GM21515 (cell line): ENCODE data around the gene ARHGAP44.

Experiments used
- ATAC-seq: cut with Tn5 transposase; IDR thresholded peaks from one replicate; pipeline ENCODE4 v1.9.1; 2021; ENCODE audit not compliant: unreplicated experiment

Gene ARHGAP44

DNA sequence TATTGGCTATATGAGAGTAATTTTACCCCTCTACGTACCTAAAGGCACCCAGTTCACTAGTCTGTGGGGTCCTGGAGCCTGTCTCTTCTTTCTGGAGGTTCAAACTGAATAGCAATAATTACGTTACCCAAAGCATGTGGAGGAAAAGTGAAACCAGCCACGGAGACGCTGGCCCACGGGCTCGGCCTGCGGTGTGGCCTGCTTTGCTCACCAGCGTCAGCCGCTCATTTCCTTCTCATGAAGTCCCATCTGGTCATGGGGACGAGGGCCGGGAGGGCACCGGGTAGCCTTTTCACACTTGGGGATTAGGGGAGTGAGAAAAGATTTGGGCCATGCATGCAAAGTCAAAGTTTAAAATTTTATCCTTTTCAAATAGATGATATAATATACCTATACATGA lies 201.6 kb downstream of the ARHGAP44 start:
- no peak for ATAC-seq

DNA sequence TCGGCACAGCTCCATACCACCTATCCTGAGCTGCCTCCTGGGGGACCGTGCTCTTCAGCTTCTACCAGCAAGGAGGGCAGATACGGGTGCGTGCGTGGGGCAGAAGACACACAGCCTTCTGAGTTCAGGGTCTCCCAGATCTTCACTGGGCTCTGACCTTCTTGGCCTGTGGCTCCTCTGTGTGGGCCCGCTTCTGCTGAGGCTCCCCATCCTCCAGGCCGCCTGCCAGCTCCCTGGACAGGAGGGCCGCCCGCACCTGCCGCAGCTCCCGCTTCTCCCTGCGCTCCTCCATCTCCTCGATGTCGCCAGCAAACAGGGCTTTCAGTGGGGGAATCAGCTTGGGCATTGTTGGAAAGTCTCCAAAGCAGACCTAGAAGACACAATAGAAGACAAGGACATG lies 203.4 kb downstream of the ARHGAP44 start:
- ATAC-seq: no peak

DNA sequence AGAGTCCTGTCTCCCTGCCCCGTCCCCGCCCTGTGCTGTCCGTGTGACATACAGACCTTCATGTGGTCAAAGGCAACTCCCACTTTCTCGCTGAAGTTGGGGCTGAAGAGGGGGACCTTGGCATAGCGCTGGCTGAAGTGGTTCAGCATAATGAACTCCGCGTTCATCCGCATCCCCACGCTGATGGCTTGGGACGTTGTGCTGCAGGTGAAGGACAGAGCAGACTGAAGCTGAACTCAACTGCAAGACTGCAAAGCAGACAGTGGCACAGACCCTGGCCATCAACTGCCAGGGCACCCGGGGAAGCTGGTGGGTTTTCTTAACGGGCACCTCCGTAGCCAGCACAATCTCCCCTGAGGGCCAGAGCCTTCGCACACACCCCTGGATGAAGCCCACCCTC lies 204.3 kb downstream of the ARHGAP44 start:
- ATAC-seq: no peak

DNA sequence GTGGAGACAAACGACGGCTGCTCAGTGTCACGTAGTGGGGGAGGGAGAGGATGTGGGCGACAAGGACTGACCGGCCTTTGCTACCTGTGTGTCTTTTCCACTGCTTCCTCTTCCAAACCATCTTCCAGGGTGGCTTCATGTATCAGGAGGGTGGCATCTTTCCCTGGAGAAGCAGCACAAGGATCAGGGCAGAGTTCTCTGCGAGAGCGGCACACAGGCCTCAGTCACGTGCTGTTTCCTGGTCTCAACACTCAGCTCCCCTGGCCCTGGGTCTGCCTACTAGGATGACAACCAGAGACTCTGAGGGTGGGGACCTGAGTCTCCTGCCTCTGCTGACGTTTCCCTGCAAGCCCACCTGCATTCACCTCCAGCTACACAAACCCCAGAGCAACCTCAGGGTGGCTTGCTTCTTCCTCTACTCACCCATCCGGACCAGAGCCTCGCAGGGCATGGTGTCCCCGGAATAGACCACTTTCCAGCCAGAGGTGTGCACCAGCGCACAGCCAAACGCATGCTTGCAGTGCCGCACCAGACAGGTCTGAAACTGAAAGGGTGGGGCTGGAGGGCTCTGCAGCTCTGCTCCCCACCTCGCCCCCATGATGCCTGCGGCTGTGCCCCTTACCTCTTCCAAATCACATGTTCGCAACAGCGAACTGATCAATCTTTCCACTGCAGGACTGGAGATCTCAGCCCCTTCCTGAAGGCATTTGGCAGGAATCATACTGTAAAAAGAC lies 205.2 kb downstream of the ARHGAP44 start:
- no peak for ATAC-seq

DNA sequence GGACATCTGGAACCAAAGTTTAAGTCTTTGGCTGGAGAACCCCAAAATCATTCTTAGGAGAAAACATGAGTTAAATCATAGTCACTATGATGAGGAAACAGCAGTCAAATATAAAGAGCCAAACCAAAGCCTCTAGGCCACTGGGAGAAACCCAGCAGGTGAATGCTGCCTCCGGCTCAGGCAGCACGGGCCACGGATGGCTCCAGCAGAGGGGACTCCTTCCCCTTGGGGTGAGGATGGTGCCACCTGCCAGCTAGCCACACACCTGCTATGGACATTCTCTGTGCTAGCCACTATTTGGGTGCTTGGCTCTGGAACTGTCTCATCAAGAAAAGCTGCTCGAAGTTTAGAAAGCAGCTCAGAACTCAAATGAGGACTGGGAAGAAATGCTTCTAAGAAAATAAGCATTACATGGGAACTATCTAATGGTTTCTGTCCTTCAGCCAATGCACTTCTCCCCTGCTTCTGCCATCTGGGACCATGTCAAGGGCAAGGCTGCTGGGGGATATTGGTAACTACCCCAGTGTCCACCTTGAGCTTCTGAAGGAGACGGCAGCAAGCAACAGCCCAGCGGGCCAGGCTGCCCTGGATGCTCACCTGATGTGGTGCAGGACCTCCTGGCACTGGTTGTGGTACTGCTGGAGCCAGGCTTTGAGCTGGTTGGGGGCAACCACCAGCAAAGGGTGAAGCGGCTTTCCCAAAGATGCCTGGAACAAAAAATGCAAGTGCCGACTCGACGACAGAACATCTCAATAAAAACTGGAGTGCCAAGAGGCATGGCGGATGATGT lies 206.0 kb downstream of the ARHGAP44 start:
- ATAC-seq: no peak

DNA sequence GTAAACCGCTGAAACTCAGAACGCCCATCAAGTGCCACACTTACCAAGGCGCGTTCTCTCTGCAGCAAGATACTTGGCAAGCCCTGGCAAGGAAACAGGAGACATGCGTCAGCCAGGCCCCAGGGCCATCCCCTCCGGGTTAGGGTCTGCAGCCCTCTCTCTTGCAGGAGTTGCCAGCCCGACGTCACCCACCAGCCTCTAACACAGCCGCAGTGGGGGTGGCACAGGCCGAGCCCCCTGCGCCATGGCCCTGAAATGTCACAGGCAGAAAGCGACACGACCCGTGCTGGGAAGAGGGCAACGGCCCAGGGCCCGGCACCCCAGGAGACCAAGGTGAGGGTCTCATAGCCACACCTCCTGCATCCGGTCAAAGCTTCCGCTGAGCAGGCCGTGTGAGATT lies 206.6 kb downstream of the ARHGAP44 start:
- ATAC-seq: no peak

DNA sequence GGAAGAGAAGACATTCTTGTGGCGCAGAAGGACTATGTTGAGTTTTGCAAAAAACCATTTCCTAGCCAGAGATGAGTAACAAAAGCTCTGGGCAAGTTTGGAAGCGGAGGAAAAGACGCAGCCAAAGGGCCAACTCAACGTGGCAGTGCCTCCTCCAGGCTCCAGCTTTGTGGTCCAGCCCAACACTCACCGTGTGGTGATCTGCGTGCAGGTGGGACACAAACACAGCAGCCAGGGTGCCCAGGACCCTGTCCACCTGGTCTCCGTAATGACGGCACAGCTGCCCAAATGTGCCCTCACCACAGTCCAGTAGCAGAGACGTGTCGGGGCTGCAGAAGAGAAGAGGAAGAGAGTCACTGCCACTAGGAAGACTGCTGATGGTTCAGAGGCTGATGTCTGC lies 207.1 kb downstream of the ARHGAP44 start:
- no peak for ATAC-seq

DNA sequence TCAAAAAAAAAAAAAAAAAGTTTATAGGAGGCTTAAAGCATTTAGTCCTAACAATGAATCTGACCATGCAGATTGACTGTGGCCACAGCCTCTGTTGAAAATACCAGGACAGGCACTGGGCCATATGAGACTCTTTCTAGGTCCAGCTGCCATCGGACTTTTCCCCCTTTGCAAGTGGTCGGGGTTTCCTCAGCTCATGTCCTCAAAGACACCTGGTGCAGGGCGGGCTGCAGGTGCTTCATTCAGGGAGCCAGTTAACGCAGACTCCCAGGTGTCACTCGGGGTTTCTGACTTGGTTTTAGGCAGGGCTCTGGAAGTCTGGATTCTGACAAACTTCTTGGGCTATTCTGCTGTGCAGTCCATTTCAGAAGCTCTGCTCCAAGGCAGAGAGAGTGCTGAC lies 207.6 kb downstream of the ARHGAP44 start:
- no peak for ATAC-seq

DNA sequence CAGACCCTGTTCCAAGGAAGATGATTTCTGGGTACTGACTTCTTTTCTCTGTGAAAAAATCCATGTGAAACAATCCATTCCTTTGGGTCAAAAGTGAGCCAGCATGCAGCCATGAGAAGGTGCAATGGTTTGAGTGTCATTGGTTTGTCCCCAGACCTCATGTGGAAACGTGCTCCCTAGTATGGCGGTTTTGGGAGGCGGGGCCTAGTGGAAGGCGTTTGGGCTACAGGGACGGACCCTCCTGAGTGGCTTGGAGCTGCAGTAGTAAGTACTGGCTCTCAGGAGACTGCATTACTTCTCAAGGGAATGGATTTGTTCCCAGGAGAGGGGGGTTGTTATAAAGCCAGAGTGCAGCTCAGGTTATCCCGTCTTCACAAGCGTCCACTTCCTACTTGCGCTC lies 209.2 kb downstream of the ARHGAP44 start:
- ATAC-seq: no peak

DNA sequence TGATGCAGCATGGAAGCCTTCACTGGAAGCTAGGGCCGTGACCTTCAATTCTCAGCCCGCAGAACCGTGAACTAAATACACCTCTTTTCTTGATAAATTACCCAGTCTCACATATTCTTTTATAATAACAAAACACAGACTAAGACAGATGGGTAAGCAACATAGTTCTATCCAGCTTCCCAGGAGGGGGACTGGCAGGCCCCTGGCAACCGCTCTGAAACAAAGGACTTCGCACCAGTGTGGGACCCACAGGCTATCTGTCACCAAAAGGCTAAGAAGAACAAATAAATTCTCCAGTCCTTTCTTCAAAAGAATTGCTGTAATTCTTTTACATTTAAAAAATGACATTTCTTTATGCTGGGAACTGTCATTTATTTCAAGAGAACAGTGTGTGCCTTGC lies 209.6 kb downstream of the ARHGAP44 start:
- no peak for ATAC-seq

DNA sequence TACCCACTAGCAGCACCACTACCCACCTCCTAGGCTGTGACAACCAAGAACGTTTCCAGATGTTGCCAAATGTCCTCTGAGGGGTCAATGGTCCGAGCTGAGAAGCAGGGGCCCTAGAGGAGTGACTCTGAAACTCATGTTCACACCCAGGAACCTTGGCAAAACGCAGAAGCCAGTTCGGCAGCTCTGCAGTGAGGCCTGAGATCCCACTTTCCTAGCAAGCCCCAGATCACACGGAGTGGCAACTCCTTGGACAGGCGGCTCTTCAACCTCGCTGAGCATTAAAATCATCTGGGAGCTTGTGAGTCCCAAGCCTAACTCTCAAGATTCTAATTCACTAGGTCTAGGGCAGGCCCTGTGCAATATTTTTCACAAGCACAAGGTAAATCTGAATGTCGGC lies 211.3 kb downstream of the ARHGAP44 start:
- ATAC-seq: no peak

DNA sequence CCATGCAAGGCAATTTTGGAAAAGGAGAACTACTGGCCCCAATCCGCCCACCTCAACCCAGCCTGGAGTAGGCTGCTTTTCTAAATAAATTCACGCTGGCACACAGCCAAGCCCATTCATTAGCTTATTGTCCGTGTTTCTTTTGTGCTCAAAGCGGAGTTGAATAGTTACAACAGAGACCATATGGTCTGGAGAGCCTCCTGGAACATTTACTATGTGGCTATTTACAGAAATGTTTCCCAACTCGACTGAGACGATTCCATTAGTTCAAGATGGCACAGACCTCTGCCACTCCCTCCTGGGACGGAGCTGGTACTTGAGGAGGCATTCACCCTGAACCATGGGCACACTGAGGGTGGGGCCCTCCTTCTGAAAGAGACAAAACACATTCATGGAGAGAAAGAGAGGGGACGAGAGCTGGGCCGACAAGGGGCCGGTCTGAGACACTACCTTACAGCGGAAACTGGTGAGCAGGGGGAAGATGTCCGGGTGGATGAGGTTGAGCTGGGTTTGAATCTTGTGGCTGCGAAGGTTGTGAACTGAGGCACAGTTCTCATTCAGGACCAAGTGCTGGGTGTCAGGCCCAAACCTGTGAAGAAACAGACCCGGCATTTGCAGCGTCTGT lies 212.8 kb downstream of the ARHGAP44 start:
- no peak for ATAC-seq

DNA sequence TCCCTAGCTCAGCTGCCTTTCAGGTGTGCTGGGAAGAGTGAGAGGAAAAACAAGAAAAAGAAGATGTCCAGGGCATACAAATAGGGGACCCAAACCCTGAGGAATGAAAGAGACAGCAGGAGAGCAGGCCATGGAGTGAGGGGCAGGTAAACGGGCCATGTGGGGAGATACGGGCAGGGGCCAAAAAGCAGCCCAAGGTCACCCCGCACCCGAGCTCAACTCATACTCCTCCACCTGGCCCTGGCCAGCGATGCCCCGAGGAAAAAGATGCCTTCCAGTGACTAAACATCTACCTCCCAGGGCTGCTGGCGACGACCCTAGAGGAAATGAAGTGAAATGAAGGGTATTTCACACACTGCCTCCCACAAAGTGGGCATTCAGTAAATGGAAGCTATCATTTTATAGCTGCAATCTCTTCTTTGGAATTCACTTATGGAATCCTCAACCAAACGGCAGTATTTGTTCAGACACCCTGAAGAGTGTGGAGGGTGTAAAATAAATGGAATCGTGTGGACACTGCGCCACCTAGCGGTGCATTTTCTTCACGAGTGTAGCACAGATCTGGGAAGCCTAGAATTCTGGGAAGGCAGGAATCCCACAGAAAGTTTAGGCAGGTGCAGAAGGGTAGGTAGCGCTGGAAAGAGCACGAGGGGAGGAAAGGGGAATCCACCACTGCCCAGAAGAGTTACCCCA lies 213.6 kb downstream of the ARHGAP44 start:
- ATAC-seq: no peak

DNA sequence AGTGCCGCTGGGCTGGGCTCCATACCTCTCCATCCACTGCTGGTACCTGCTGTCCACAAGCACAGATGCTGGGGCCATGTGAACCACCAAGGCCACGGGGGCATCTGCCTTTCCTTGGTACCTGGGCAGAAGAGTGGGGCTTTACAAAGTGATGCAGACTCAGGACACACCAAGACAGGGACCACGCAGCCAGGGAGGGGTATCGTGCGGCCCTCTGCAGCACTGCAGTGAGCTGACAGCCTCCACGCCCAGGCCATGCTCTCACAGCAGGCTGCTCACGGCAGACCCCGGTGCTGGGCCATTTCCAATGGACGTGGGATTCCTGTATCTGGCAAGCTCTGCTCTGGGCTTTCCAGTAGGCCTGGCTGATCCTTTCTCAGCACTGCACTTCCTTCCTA lies 214.2 kb downstream of the ARHGAP44 start:
- no peak for ATAC-seq

DNA sequence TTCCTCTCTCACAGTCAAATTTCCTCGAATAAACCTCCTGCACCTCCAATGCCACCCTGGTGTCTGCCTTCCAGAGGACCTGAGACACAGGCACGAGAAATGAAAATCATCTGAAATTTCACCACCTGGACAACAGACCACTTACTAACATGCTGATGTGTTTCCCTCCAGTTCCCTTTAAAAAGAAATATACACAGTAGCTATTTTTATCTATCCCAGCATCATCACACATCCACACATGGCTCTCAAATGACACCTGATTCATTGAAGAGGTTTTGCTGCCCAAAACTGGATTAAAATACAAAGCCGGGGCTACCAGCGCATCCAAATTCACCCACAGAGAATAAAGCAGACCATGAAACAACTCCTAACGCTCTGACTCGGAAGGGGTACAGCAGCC lies 214.6 kb downstream of the ARHGAP44 start:
- ATAC-seq: no peak

DNA sequence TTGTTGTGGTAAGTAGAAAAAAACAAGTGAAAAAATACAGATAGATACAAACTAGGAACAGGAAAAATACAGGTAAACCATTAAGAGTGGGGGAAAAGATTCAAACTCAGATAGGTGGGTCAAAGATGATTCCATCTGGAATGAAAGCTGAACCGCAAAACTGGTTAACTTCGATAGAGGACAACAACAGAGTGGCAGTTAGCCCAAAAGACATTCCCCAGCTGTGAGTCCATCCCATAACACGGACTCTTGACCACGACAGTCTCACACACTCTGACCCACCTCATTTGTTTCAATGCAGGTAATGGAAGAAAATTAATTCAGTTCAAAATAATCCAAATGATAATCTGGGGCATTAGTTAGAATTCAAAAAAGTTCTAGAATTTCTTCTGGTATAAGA lies 215.0 kb downstream of the ARHGAP44 start:
- ATAC-seq: no peak

DNA sequence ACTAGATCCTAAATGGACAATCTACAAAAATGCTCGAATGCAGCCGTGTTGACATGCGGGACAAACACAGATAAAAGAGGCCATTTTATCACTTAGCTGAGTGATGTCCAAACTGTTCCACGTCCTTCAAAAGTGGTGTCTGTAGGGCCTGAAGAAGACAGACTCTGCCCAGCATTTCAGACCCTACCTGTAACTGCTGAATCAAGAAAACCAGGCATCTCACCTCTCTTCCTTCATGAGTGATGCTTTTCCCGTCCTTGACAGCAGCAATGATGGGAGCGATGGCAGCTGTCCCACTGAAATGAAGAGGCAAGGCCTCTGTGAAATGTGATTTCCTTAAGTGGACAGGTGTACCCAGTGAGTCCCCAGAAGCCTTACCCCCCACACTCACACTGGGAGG lies 216.2 kb downstream of the ARHGAP44 start:
- ATAC-seq: no peak

DNA sequence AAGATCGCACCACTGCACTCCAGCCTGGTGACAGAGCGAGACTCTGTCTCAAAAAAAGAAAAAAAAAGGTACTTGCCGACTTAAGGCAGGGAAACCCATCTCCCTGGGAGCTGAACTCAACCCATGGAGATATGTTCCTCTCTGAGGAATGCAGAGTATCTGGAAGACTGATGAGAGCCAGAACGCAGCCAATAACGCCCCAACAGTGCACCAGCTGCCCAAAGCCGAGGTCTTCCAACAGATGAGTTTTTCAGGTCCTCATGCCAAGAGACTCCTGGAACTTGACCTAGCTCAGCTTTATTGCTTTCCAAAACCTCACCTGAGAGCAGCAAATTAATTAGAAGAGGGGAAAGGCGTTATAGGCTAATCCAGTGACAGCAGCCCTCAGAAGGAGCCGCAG lies 219.2 kb downstream of the ARHGAP44 start:
- no peak for ATAC-seq

DNA sequence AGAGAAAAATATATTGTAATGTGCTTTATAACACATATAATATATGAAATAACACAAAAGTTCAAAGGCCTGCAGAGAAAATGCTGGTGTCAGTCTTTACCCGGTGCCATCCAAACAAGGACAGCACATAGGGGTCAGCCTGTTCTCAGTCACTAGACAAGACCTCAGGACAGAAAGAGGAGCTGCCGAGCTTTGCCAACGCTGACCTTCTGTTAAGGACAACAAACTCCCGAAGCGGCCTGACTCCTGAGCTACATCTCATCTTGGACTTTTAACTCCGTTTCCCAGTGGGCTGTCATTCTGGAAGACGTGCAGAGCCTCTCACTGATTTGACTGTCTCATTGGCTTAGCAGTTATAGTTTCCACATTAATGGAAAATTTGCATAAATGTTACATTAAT lies 221.7 kb downstream of the ARHGAP44 start:
- ATAC-seq: no peak

DNA sequence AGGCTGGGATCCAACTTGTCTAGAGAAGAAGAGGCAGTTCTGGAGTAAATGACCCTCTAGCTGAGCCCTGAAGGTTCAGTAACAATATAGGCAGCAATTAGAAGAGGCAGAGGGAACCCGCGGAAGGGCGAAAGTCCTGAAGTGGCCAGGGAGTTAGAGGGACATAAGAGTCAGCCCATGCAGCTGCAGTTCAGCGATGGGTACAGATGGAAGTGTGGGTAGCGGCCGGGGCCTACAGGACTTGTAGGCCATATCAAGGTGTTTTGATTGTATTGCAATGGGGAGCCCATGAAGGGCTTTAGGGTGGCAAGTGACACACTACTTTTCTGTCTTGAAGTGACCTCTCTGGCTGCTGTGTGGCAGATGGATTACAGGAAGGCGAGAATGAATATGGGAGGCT lies 225.5 kb downstream of the ARHGAP44 start:
- ATAC-seq: no peak

DNA sequence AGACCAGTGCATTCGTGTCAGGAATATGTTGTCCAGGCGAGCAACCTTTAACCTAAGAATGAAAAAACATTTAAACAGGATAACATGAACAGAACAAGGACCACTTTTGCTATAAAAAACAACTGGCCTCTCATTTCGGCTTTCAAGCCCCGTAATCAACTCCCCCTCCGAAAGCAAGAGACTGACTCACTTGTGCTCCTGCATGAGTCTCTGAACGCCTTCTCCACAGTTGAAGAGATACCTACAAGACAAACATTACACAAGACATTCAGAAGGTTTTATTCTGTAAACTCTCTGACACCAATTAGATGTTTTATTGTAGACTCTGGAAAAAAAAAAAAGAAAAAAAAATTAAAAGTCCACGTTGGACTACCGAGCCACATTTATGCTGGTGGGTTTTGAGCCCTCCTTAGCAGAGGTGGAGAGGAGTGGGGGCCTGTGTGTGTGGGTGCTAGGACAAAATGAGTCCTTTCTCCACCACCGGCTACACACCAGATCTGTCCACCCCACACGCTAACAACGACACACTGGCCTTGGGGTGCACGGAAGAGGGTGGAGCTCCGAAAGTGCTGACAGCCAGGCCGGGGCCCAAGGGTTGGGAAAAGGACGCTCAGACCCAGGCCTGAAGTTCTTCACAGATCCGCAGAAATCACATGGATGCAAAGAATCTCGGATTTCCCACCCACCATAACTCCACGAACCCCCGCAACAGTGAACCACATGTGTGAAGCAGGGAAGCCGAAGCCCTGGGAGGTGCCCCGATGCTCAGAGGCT lies 227.8 kb downstream of the ARHGAP44 start:
- peak; percentile 18 for ATAC-seq
